GM19395 (cell line): ENCODE results near the gene LURAP1L.
A peak's percentile ranks its signal among the peaks of the same experiment; 100 is the strongest.

Experiments used
- ATAC-seq: cut with Tn5 transposase; IDR thresholded peaks from one replicate; pipeline ENCODE4 v1.9.1; 2021; ENCODE audit warnings: mild to moderate bottlenecking, moderate library complexity; ENCODE audit not compliant: unreplicated experiment

LURAP1L gene

GRCh38 chr9:12776513-12777055 is 1.8 kb downstream of the LURAP1L start:
- no peak for ATAC-seq

- ATAC-seq = no peak
Observed at GRCh38 chr9:12777121-12778022, 2.6 kb downstream of the LURAP1L start.

GRCh38 chr9:12778389-12778788 is 3.6 kb downstream of the LURAP1L start:
- ATAC-seq = no peak

GRCh38 chr9:12781226-12781733 is 6.5 kb downstream of the LURAP1L start:
- no peak for ATAC-seq

- no peak for ATAC-seq
Observed at GRCh38 chr9:12783767-12784460, 9.1 kb downstream of the LURAP1L start.

- peak; percentile 86 for ATAC-seq
Observed at GRCh38 chr9:12784461-12785259, 9.8 kb downstream of the LURAP1L start.

- ATAC-seq = no peak
Observed at GRCh38 chr9:12785260-12785770, 10.5 kb downstream of the LURAP1L start.

- ATAC-seq = no peak
Observed at GRCh38 chr9:12785941-12786340, 11.1 kb downstream of the LURAP1L start.

- no peak for ATAC-seq
Observed at GRCh38 chr9:12790001-12790400, 15.2 kb downstream of the LURAP1L start.

- ATAC-seq = no peak
Observed at GRCh38 chr9:12790883-12791282, 16.1 kb downstream of the LURAP1L start.

- ATAC-seq = no peak
Observed at GRCh38 chr9:12794101-12794799, 19.4 kb downstream of the LURAP1L start.

GRCh38 chr9:12796601-12797000 is 21.8 kb downstream of the LURAP1L start:
- ATAC-seq = no peak

GRCh38 chr9:12797037-12797436 is 22.2 kb downstream of the LURAP1L start:
- ATAC-seq = no peak

GRCh38 chr9:12798066-12798770 is 23.4 kb downstream of the LURAP1L start:
- no peak for ATAC-seq

- ATAC-seq = no peak
Observed at GRCh38 chr9:12801187-12801586, 26.4 kb downstream of the LURAP1L start.

GRCh38 chr9:12801663-12802062 is 26.8 kb downstream of the LURAP1L start:
- no peak for ATAC-seq

- ATAC-seq = no peak
Observed at GRCh38 chr9:12802093-12802492, 27.3 kb downstream of the LURAP1L start.

GRCh38 chr9:12808569-12808968 is 33.7 kb downstream of the LURAP1L start:
- ATAC-seq = no peak

GRCh38 chr9:12809720-12810119 is 34.9 kb downstream of the LURAP1L start:
- no peak for ATAC-seq
